C4-2B (cell line): ENCODE measurements around the gene BTBD1.
A peak's percentile ranks its signal among the peaks of the same experiment; 100 is the strongest.
"Not testable (repeated sequence)": the region's sequence is repeated elsewhere in the genome, so short reads cannot be mapped to it uniquely, and the experiment has no call there.

Experiments used
- H3K27ac ChIP-seq: fragments of 450-650 bp; 2 replicates; pipeline ENCODE4 v1.5.1; 2017
- ZFX ChIP-seq: fragments of 450-650 bp; IDR thresholded peaks from 2 replicates; pipeline ENCODE4 v1.6.1; 2017
- TF ChIP-seq, protein P1 (sequence below): fragments of 450-650 bp; conservative IDR thresholded peaks from 2 replicates; pipeline ENCODE4 v1.5.1; 2017; ENCODE audit warnings: mild to moderate bottlenecking

The BTBD1 gene

DNA sequence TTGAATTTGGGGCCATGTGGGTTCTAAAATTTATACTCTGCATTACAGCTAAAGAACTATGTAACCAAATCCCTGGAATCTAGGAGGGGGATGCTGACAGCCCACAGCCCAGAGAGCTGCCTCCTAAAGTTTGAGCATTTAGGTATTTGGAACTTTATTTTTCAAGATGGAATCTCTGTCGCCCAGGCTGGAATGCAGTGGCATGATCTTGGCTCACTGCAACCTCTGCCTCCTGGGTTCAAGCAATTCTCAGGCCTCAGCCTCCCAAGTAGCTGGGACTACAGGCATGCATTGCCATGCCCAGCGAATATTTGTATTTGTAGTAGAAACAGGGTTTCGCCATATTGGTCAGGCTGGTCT, 66.4 kb downstream of the BTBD1 start:
- not testable (repeated sequence) for H3K27ac ChIP-seq
- TF ChIP-seq, protein P1, sequence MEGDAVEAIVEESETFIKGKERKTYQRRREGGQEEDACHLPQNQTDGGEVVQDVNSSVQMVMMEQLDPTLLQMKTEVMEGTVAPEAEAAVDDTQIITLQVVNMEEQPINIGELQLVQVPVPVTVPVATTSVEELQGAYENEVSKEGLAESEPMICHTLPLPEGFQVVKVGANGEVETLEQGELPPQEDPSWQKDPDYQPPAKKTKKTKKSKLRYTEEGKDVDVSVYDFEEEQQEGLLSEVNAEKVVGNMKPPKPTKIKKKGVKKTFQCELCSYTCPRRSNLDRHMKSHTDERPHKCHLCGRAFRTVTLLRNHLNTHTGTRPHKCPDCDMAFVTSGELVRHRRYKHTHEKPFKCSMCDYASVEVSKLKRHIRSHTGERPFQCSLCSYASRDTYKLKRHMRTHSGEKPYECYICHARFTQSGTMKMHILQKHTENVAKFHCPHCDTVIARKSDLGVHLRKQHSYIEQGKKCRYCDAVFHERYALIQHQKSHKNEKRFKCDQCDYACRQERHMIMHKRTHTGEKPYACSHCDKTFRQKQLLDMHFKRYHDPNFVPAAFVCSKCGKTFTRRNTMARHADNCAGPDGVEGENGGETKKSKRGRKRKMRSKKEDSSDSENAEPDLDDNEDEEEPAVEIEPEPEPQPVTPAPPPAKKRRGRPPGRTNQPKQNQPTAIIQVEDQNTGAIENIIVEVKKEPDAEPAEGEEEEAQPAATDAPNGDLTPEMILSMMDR: peak; percentile 64

DNA sequence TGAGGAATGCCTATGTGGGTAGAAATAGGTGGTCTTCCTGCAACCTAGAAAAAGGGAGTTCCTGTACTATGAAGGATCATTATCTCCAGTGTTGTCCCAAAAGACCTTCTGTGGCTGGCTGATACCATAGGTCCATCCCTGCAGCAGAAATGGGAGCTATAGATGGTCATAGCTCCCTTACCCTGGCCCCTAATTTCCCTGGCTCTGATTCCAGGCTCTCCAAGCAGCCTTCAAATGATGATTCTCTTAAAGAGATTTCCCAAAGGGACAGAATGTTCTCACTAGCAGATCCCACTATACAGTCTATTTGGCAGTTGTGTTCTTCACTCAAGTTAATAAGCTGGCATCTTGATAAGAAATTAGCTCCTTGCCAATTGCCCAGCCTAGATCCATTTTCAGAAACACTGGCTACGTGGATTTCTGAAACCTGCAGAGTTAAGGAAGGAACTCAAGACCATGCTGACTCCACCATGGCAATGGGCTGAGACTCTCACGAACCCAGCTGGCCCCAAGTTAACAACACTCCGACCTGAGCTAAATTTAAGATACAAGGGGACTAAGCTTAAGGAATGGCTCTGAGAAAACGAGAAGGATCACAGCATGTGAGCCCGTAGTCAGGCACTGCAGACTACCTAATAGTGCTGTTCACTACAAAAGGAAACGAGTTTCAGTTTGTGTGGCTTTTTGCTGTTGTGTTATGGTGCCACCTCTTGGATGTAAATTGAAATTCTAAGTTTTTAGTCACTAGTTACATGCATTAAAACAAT, 67.0 kb downstream of the BTBD1 start:
- peak overlapping the region; percentile 53; the same call in 1 of the 2 replicates for H3K27ac ChIP-seq
- TF ChIP-seq ZFX: no peak
- TF ChIP-seq, protein P1: peak; percentile 87

DNA sequence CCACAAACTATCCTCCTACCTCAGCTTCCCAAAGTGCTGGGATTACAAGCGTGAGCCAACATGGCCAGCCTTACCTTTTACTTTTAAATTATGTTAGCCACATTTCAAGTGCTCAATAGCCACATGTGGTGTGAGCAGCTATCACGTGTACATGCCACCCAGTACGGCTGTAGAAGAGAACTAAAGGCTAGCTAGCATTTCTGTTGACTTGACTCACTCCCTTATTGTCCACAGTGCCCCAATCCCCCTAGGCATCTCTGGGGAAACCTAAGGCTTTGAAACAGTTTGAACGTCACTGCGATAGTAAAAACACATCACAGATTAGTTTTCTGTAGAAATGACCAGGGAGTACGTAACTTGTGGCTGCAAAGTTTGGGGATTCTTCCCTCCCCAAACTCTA, 67.6 kb downstream of the BTBD1 start:
- TF ChIP-seq, protein P1: no peak
- TF ChIP-seq ZFX: no peak
- H3K27ac ChIP-seq: no peak overlapping the region; the same call in 1 of the 2 replicates

DNA sequence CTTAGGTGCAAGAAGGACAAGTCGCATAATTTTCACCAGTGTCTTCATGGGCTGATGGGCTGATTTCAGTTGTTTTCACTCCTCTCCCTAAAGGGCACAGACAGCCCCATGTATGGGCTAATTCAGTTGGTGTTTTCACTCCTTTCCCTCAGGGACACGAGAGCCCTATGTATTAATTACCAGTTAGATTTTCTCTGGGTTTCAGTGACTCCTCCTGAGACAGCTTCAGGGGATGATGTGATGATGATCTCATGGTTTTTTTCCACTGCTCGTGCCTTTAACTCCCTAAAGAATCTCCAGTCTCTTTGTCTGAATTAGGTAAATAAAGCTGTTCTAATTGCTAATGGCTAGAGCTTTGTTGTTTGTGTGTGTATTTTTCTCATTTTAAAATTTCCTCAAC, 71.1 kb downstream of the BTBD1 start:
- TF ChIP-seq ZFX: no peak
- TF ChIP-seq, protein P1: no peak
- H3K27ac ChIP-seq: no peak overlapping the region

DNA sequence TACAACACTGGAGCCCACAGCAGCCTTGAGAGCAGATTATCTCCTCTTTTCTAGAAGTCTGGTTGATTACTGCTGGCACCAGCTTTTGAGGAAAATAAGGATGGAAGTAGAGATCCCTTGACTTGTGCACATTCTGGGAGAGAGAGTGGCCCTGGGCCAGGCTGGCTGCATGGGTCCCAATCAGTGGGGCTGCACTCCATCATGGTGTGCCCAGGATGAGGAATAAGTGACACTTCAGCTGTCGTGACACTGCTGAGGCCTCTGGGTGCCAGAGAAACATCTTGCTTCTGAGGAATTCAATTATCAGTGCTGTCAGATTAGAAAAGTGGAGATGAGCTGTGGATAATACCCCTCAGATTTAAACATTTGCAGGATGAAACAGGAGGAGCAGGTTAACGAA, 72.0 kb downstream of the BTBD1 start:
- no peak for TF ChIP-seq ZFX
- TF ChIP-seq, protein P1: no peak
- no peak overlapping the region for H3K27ac ChIP-seq

DNA sequence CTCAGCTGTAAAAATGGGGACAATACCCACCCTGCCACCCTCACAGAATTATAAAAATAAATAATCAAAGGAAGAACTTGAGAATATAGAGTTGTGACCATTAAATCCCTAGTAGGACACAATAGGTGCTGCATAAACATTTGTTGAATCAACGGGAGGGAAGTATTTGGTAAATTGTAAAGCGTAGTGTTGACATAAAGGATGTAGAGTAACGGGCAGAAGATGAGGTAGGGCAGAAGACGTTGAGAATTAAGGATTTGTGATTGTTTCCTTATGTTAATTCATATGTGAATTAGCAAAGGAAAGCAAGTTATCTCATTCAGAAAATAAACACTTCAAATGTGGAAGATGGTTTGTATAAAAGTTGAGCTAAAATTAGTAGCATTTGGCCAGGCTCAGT, 73.9 kb downstream of the BTBD1 start:
- TF ChIP-seq, protein P1: no peak
- no peak for TF ChIP-seq ZFX
- H3K27ac ChIP-seq: no peak overlapping the region

DNA sequence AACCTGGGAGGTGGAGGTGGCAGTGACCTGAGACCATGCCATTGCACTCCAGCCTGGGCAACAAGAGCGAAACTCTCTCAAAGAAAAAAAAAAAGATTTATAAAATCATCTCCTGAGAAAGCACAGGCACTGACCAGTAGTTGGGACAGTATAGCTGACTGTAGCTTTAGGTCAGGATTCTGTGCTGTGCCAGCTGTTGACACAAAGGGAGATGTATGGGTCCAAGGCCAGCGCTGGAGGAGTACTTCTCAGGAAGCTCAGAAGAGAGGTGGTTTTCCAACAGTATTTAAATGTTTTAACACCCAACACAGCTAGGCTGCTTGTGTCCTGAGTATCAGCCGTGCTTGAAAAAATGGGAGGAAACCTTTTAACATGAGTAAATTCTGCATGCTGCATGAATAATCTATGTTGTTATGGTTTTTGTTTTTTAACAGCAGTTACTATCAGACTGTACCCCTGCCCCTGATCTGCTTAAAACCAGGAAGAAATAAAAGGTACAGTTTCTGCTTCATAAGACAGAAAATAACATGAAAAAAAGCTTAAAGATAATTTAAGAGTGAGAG, 74.5 kb downstream of the BTBD1 start:
- no peak for TF ChIP-seq ZFX
- TF ChIP-seq, protein P1: no peak
- no peak overlapping the region for H3K27ac ChIP-seq
